ENCODE measurements around the gene HJV. TPM values are rescaled to one million over a fixed set of nuclear protein-coding genes. Genes with fewer than 3 reads are reported as not detected.

The HJV gene
- total and polyA plus RNA-seq, 2 of the 8 experiments (the other 6 are each of a cell fraction or from before 2014, with no cell fraction given) = 0.32 to 0.70 TPM

GRCh38 chr1:145992502-145992936 is 29.0 kb downstream of the HJV start (continued):
- TF ChIP-seq KDM5A (IDR thresholded peaks at IDR 0.05; ENCODE audit: low read length) (no peak), GTF2F1 (IDR thresholded peaks at IDR 0.05; ENCODE audit: borderline replicate concordance, low read depth, low read length) (no peak)
